Endothelial cell (in vitro differentiated cells): ENCODE data around the gene ATRNL1. TPM values are rescaled to one million over a fixed set of nuclear protein-coding genes. Genes with fewer than 3 reads are reported as not detected.

Source experiments
- DNase-seq: peaks from one replicate; pipeline ENCODE4 v3.0.0; 2021; ENCODE audit warnings: low spot score
- H3K27ac Mint-ChIP-seq: one replicate; pipeline ENCODE4 v1.8.0; 2021; ENCODE audit warnings: mixed read lengths, inconsistent platforms; ENCODE audit not compliant: unreplicated experiment
- H3K27me3 Mint-ChIP-seq: one replicate; pipeline ENCODE4 v1.8.0; 2021; ENCODE audit warnings: mild to moderate bottlenecking, moderate library complexity, mixed read lengths, inconsistent platforms; ENCODE audit not compliant: unreplicated experiment
- H3K36me3 Mint-ChIP-seq: one replicate; pipeline ENCODE4 v1.8.0; 2021; ENCODE audit warnings: mild to moderate bottlenecking, low read depth, mixed read lengths, inconsistent platforms; ENCODE audit not compliant: unreplicated experiment
- H3K4me1 Mint-ChIP-seq: one replicate; pipeline ENCODE4 v1.8.0; 2021; ENCODE audit warnings: mild to moderate bottlenecking, mixed read lengths, inconsistent platforms; ENCODE audit not compliant: unreplicated experiment
- H3K4me3 Mint-ChIP-seq: one replicate; pipeline ENCODE4 v1.8.0; 2021; ENCODE audit warnings: mild to moderate bottlenecking, mixed read lengths, inconsistent platforms; ENCODE audit not compliant: unreplicated experiment
- H3K9me3 Mint-ChIP-seq: one replicate; pipeline ENCODE4 v1.8.0; 2021; ENCODE audit warnings: mixed read lengths, inconsistent platforms; ENCODE audit not compliant: unreplicated experiment
- CTCF ChIP-seq: fragments of 200-600 bp; sonication (generic); IDR thresholded peaks from one replicate; pipeline ENCODE4 v1.5.0; 2021; ENCODE audit warnings: antibody characterized with exemption; ENCODE audit not compliant: unreplicated experiment
- total RNA-seq: library from RNA; stranded (reverse); fragmentation: NEBNext Ultra II Directional; extraction: Animal tissue kit (Norgen Biotek cat#: 25700); gene quantifications from one replicate; pipeline ENCODE4 v1.2.1, GENCODE V29; 2021; ENCODE audit not compliant: unreplicated experiment

ATRNL1 gene
- total RNA-seq, 1 donor from 2014 or later = 32.5 TPM

- Mint-ChIP-seq H3K36me3 (no peaks in the 10 kb centered on the region), H3K27ac (no peak overlapping the region), H3K27me3 (peaks cover 1% of the 10 kb centered on the region), H3K4me3 (no peak overlapping the region), H3K4me1 (no peaks in the 10 kb centered on the region), H3K9me3 (no peaks in the 10 kb centered on the region)
- no peak for DNase-seq
- TF ChIP-seq CTCF = no peak
These were observed 545.1 kb downstream of the ATRNL1 start for GRCh38 chr10:115638246-115638645.

GRCh38 chr10:115649217-115649616 is 556.1 kb downstream of the ATRNL1 start:
- H3K27ac Mint-ChIP-seq = no peak overlapping the region
- H3K36me3 Mint-ChIP-seq = no peaks in the 10 kb centered on the region
- no peaks in the 10 kb centered on the region for H3K27me3 Mint-ChIP-seq
- no peak overlapping the region for H3K4me3 Mint-ChIP-seq
- no peak for DNase-seq
- H3K4me1 Mint-ChIP-seq = peaks cover 12% of the 10 kb centered on the region
- no peaks in the 10 kb centered on the region for H3K9me3 Mint-ChIP-seq
- TF ChIP-seq CTCF = no peak

- TF ChIP-seq CTCF = no peak
- peaks cover 7% of the 10 kb centered on the region for H3K4me1 Mint-ChIP-seq
- no peak overlapping the region for H3K4me3 Mint-ChIP-seq
- no peaks in the 10 kb centered on the region for H3K36me3 Mint-ChIP-seq
- DNase-seq = no peak
- H3K27me3 Mint-ChIP-seq = no peaks in the 10 kb centered on the region
- H3K9me3 Mint-ChIP-seq = no peaks in the 10 kb centered on the region
- H3K27ac Mint-ChIP-seq = no peak overlapping the region
These were observed 560.3 kb downstream of the ATRNL1 start for GRCh38 chr10:115653473-115653872.

GRCh38 chr10:115654961-115655360 is 561.8 kb downstream of the ATRNL1 start:
- H3K4me3 Mint-ChIP-seq = no peak overlapping the region
- H3K27me3 Mint-ChIP-seq = no peaks in the 10 kb centered on the region
- no peaks in the 10 kb centered on the region for H3K9me3 Mint-ChIP-seq
- peaks cover 7% of the 10 kb centered on the region for H3K4me1 Mint-ChIP-seq
- no peak for DNase-seq
- H3K27ac Mint-ChIP-seq = no peak overlapping the region
- no peaks in the 10 kb centered on the region for H3K36me3 Mint-ChIP-seq
- TF ChIP-seq CTCF = no peak

- TF ChIP-seq CTCF = no peak
- DNase-seq = no peak
- H3K4me3 Mint-ChIP-seq = no peak overlapping the region
- no peaks in the 10 kb centered on the region for H3K9me3 Mint-ChIP-seq
- no peak overlapping the region for H3K27ac Mint-ChIP-seq
- H3K27me3 Mint-ChIP-seq = no peaks in the 10 kb centered on the region
- peaks cover 7% of the 10 kb centered on the region for H3K4me1 Mint-ChIP-seq
- H3K36me3 Mint-ChIP-seq = no peaks in the 10 kb centered on the region
These were observed 564.1 kb downstream of the ATRNL1 start for GRCh38 chr10:115657161-115657860.
